ENCODE results near the gene ADCYAP1R1.

Gene ADCYAP1R1

DNA sequence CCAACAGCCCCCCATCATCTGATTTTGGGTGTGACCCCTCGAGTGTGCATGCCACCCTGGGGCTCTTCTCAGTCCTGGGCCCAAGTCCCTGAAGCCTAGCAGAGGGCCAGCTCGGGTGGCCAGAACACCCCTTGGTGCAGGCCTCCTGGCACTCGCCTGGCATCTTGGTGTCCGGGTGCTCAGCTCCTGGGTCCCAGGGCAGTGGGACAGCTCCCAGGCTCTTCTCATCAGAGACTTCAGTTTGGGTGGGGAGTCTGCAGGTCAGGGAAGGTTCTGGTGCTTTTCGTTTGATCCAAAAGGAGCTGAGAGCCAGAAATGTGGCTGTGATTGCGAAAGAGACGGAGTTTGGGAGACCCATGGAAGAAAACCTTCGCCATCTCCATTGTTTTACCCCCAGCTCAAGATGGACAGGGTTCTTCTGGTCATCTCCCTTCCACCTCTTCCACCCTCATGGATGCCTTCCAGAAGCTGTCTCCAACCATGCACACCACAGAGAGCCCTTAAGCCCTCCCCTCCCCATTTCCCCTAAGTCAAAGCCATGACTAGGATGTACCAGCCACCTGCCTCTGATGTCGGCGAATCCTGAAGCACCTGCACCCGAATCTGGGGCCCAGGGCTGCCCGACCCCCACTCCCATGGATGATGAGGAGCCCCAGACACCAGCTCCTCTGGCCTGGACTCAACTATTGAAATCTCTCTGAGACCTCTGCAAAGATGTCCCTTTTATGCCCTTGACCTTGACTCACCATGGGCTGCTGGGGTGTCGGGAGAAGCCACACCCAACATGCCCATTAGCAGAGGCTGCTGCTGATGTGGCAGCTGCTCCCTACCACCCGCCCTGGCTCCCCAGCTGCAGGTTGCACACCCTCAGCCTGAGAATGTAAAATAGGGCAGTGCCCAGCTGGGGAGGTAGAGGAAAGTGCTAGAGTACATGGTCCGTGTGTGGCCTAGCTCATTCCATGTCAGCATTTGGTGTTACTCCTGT lies 55.3 kb downstream of the ADCYAP1R1 start:
- DNase-seq: no peak

DNA sequence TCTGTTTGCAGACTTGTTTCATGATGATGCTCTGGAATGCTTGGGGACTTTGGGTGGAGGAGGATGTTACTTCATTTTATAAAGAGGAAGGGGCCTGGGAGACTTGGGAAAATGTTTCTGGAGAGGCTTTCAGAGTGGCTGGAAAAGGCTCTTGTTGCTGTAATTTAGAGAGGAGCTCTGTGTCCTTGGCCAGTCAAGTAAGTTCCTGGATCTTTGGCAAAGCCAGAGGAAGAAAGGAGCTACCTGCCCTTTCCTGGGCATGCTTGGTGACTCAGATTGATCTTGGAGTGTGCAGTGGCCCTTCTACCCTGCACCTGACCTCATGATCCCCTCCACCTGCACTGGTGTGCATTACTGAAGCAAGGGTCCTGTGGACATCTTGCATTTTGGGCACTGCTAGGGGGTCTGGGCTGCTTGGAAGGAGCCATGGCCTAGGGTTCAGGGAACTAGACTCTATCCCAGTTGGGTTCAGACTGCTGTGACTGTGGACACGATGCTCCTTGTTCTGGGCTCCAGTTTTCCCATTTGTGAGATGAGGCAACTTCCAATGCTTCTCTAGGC lies 56.1 kb downstream of the ADCYAP1R1 start:
- DNase-seq: no peak

DNA sequence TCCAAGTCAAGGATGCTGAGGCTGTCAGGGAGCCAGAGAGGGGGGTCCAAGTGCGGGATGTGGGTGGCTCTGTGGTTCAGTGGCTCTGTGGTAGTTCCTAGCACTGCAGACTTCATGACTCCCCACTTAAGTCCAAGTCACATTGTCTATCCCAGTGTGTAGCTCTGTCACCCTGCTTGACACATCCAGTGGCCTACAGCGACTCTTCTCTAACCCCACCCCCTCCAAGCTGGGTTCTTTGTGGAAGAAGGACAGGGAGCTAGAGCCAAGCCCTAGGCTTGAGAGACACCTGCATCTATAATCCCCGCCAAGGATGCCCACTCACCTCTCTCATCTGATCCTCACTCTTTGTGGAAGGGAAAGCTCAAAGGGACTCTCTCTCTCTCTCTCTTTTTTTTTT lies 57.6 kb downstream of the ADCYAP1R1 start:
- no peak for DNase-seq

DNA sequence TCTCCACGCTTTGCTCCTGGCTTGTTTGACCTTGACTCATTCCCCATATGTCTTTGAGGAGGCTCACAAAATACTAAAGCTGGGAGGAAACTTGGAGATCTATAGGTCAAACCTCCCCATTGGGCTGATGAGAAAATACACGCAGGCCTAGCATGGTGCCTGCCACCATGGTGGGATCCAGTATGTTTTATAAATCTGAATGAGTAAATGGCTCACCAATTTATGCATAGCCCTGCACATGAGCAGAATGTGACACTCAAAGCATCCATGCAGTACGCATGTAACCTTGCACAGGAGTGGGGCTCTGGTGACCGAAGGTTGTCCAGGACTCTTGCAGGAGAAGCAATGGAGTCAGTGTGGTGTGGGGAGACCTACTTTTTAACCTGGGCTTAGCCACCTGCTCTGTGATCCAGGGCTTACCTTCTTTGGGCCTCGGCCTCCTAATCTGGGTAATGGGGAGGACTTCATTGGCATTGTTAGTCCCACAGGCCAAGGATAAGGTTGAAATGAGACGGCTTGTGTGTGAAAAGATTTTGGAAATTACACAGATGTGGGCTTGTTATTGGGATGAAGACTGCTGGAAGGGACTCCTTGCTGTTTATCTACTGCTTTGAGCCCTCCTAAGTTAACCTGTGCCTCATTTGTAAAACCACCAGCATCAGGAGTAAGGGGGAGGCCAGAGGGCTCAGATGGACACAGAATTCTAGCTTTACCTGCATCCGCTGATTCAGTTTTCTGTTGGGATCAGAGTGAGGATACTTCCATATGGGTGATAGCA lies 58.4 kb downstream of the ADCYAP1R1 start:
- DNase-seq: no peak

DNA sequence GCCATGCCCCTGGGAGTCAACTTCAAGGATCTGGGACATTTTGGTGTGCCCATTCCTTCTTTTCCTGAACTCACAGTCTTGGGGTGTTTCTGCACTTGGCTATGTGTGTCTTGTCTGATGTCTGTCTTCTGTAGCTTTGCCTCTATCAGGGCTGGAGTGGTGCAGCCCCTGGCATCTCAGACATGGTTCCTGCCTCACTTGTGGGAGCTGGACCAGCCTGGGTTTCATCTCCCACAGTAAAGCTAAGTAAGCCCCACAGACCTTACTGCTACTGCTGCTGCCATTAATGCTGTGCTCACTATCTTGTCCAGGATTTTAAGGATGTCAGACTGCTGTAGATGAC lies 59.0 kb downstream of the ADCYAP1R1 start:
- no peak for DNase-seq

DNA sequence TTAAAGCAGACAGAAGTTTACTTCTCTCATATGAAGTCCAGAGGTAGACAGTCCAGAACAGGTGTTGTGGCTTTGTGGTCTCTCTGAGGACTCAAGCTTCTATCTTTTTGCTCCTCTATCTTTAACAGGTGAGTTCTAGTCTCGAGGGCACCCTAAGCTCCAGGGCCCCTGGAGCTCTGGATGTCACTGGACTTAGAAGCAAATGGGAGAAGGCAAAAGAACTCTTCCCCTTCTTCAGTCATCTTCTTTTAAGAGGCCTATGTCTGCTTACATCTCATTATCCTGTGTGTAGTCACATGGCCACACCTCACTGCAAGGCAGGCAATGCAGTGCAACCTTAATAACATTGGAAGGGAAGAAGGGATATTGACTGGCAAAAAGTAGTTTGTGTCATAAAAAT lies 61.6 kb downstream of the ADCYAP1R1 start:
- no peak for DNase-seq

DNA sequence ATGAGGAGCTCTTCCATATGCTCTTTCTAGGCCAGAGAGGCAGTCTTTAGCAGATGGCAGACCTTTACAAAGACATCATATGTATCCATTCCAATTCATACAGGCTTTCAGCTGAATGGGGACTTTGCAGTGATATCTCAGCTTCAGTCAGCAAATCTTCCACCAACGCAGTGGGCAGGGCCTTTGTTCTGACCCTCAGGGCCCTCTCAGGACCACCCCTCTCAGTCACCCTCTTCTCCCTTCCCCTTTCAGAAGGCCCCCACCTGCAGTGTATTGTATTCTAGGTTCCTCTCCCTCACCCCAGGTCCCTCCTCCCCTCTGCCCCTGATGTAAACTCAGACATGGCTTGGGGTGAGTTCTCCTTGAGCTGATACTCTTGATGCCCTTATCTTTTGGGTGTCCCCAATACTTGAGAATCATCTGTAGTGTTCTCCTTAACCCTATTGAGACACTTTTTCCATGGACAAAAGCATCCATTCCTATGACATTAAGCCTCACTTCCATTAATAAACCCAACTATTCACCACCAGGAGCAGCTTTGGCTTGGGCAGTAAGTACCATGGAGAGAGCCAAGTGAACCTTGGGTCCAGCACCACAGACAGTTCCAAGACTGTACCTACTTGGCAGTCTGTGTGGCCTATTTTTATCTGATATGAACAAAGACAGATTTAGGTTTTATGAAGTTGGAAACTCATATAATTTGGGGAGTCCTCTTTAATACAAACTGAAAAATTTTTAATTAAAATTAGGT lies 62.7 kb downstream of the ADCYAP1R1 start:
- no peak for DNase-seq

DNA sequence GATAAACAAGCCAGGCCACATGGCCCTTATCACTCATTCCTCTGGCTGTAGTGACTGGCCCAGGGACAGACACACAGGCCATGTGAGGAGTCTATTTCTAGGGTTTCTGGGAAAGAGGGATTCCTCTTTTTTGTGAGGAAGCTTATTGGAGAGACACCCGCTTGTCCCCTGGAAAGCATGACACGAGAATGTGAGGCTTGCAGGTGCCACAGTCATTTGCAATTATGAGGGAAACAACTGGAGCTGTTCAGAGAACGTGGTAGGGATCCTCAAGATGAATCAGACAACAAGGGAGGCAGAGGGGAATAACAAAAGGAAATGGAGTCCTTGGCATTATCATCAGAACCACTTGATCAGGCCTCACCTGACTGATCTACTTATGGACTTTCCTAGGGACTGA lies 64.5 kb downstream of the ADCYAP1R1 start:
- no peak for DNase-seq

DNA sequence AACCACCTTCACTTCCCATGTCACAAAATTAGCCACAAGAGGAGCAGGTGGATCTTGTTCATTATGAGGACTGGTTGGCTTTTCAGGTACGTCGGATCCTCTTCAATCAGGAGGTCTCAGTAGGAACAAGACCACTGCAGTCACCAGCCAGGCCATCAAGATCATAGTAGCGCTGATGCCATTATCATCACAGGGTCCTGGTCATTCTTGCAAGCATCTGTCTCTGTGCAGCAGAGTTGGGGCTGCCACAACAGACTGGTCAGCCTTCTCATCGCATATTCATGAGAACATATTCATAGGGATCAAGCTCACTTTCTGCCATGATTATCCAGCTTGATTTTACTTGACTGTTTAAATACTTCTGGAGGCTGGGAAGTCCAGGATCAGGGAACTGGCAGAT lies 67.1 kb downstream of the ADCYAP1R1 start:
- no peak for DNase-seq

DNA sequence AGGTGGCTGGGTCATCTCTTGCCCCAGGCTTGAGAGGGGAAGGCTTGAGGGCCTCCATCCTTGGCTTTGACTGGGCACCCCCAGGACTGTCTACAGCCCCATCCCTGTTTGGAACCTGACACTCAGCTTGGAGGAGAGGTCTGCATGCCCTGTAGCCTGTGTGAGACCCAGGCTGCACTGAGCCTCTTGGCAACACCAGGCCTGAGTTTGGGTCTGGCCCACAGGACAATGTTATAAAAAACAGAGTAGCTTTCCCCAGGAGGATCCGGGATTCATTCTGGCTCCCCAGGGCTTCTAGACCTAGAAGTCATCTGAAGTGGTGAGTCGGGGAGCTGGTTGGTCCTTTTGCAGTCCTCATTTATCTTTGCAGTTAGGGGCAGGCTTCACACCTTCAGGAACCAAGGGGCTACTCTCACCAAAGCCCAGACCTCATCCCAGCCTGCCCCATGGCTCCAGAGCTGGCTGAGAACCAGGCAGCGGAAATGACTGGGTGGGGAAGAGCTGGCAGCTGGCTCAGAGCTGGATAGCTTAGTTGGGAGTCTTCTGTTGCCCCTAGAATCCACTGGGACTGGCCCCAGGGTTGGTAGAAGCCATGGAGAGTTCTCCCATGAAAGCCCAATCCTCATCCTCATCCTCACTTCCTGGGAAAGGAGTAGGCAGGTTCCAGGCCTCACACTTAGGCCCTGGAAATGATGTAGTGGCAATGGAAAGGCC lies 68.8 kb downstream of the ADCYAP1R1 start:
- DNase-seq: no peak

DNA sequence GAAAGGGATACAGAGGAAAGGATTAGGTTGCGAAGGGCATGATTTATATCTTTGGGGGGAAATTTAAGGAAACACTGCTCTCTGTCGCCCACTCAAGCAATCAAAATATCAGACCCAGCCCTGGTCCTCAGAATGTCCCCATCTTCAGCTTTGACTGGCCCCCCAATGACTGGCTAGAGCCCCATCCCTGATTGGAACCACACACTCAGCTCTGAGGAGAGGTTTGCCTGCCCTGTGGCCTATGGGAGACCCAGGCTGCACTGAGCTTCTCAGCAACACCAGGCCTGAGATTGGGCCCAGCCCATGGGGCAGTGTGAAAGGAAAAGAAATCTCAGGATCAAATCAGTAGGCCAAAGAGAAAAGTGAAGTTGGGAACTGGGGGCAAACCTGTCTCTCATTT lies 69.5 kb downstream of the ADCYAP1R1 start:
- no peak for DNase-seq

DNA sequence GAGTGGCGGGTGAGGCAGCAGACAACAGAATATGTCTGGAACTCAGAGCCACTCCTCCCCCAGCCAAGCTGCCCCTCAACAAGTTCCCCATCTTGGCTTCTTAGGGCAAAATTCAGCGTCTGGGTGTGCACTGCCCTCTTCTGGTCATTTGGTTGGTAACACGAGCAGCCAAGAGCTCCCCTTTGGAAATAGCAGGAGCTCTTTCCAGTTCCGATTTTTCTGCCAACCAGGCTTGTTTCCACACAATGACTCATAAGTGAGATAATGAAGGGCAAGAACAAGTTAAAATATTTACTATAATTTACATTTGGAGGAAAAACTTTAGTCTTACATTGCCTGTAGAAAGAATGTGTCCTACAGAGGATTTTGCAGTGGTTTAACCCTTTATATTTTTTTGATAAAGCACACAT lies 70.5 kb downstream of the ADCYAP1R1 start:
- peak; percentile 74 for DNase-seq

DNA sequence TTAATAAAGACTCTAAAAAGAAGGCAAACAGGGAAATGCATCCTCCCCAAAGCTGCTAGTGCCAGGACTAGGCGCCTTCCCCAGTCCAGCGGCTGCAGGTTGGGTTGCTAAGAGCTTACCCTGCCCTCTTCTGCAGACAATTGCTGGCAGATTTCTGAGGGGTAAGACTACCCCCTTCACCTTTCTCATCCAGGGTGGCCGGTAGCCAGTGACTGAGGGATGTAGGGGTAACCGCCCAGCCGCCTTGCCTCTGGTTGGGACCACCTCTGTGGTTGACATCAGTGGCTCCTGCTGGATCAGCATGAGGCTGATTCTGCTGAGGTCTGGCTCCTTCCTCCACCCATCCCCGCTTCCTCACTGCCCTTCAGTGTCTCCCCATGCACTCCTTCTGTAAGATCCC lies 71.2 kb downstream of the ADCYAP1R1 start:
- no peak for DNase-seq

DNA sequence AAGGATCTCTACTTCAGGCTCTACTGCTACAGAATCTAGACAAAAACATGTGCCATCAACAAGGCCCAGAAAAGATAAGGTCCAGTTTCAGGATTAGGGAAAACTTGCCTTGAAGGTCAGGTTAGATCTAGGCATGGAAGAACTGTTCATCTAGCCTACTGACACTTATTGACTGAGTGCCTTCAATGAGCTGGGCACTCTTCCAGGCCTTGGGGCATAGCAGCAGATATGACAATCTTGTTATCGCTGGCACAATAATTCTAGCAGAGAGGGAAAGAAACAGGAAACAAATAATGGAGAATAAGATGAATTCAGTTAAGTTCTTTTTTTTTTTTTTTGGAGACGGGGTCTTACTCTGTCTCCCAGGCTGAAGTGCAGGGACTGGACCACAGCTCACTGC lies 71.6 kb downstream of the ADCYAP1R1 start:
- no peak for DNase-seq

DNA sequence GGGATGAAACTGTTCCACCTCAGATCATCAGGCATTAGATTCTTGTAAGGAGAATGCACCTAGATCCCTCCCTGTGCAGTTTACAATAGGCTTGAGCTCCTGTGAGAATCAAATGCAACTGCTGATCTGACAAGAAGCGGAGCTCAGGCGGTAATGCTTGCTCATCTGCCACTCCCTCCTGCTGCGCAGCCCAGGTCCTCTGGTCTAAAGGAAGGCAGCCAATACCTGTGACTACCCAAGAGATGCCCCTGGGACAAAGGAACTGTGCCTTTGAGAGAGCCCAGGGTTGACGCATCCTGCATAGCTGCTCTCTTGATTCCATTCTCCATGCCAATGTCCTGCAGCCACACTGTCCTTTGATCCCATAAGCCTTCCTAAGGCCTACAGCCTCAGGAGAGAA lies 73.1 kb downstream of the ADCYAP1R1 start:
- DNase-seq: no peak

DNA sequence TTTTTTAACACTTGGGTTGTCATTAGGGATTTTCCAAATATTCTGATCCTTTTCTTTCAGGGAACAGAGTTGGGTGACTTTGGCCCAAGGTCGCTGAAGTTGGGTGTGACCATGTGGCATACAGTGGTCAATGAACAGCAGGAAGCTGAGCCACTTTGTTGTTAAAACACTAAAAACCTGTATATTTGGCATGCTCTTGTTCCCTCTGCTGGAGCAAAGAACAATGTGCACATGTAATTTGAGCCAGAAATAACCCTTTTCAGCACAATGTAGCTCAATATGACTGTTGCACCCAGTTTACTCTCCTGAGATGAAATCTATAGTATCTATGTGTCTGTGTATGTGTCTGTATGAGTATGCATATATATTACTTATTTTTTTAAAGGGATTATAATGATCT lies 74.9 kb downstream of the ADCYAP1R1 start:
- peak; percentile 49 for DNase-seq

DNA sequence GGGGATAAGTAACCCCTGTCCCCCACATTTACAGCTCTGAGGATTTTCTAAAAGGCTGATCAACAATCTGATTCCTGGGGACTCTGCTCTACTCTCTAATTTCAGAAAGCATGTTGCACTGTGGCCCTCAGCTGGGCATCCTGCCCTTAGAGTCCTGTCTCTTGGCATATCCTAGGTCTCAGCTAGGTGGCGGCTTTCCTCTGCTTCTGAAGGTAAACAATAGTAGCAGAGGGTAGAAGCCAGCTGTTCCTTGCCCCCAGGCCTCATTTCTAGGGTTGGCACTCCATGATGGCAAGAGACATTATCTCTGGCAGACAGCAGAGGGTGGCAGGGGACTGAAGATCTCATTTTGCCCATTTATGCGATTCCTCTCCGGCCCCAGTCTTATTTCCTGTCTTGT lies 77.0 kb downstream of the ADCYAP1R1 start:
- DNase-seq: peak; percentile 81

DNA sequence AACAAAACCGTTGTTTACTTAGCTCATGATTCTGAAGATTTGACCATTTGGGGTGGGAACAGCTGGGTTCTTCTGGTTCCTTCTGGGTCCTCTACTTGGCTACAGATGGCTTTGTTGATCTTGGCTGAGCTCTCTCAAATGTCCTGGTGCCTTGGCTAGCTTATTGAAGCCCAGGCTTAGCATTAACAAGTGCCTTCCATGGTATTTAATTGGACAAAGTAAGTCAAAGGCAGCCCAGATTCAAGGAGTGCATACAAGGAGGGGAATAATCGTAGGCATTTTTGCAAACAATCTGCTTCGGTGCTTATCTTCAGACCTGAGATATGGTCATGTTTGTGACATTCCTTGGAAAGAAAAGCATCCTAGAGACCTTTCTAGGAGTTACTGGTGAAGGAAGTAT lies 81.4 kb downstream of the ADCYAP1R1 start:
- peak; percentile 64 for DNase-seq

DNA sequence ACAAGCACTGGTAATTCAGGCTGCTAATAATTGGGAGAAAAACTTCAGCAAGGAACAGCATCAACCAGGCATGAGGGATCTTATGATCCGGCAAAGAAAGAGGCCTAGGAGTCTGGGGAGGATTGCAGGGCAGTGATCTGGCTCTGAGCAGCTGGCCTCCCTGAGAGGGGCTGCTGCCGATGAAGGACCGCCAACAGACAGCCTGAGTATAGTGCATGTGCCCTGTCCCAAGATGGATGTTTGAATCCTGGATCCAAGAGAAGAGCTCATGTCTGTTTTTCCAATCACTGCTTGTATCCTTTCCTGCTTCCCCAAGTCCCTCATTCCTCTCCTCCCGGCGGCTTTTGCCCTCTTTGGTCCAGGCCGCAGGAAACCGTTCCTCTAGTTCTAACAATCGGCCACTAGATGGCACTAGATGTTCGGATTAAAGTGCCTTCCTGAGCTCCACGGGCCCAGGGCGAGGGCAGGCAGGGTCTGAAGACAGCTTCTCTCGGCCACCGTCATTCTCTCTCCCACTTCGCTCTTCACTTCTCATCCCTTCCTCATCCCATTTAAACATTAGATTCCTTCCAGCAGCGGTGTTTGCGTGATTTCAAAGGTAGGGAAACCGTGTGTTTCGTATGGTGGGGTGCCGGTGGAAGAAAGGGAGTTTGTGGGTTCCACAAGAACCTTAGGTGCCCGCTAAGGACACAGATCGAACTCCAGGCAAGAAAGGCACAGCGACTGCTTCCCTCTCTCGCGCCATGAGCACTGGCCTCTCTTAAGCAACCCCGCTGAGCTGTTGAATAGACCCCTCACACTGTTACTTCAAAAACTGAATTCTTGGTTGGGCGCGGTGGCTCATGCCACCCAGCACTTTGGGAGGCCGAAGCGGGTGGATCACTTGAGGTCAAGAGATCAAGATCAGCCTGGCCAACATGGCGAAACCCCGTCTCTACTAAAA lies 82.4 kb downstream of the ADCYAP1R1 start:
- peak; percentile 86 for DNase-seq

DNA sequence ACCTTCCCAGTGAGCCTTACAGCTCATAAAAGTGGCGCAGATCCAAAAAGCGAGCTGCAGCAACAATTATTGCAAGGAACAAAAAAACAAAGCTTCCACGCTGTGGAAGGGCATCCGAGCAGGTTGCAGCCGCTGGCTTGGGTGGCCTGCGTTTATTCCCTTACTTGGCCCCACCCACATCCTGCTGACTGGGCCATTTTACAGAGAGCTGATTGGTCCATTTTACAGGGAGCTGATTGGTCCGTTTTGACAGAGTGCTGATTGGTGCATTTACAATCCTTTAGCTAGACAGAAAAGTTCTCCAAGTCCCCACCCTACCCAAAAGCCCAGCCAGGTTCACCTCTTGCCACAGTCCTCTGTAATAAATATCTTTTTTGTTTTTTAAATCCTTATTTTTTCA lies 85.1 kb downstream of the ADCYAP1R1 start:
- DNase-seq: no peak

DNA sequence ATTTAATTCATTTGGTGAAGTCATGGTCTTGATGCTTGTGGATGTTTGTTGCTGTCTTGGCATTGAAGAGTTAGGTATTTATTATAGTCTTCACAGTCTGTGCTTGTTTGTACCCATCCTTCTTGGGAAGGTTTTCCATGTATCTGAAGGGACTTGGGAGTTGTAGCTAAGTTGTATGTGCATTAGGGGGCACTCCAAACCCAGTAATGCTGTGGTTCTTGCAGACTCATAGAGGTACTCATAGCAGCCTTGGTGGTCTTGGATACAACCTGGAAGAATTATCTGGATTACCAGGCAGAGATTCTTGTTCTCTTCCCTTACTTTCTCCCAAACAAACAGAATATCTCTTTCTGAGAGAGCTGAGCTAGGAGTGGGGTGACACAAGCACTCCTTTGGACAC lies 93.2 kb downstream of the ADCYAP1R1 start:
- DNase-seq: peak; percentile 14

Data from NCI-H69 (cell line).